GM23338 (cell line): ENCODE data around the gene FAM120A. TPM values are rescaled to one million over a fixed set of nuclear protein-coding genes. Genes with fewer than 3 reads are reported as not detected.

ENCODE experiments used
- ATAC-seq: fragments of 200-7000 bp; cut with Tn5 transposase; 3 replicates; pipeline ENCODE4 v1.9.1; 2020
- DNase-seq: peaks from one replicate; pipeline ENCODE4 v3.0.0-alpha.2; 2015; ENCODE audit warnings: low spot score
- H2AFZ ChIP-seq: fragments of 200-600 bp; sonication (generic); 2 replicates; pipeline ENCODE4 v1.8.0; 2016; ENCODE audit warnings: antibody characterized with exemption, mild to moderate bottlenecking, moderate library complexity
- H3F3A ChIP-seq: fragments of 200-600 bp; sonication (generic); replicated peaks from 2 replicates; pipeline ENCODE4 v1.8.0; 2017; ENCODE audit warnings: antibody characterized with exemption, mixed run types, low read depth
- H3K27ac ChIP-seq: fragments of 200-600 bp; sonication (generic); 2 replicates; pipeline ENCODE4 v1.6.1; 2016; ENCODE audit warnings: low read depth
- H3K27me3 ChIP-seq: fragments of 200-600 bp; sonication (generic); 2 replicates; pipeline ENCODE4 v1.8.0; 2016; ENCODE audit warnings: mild to moderate bottlenecking, mixed run types, moderate library complexity; ENCODE audit not compliant: insufficient read depth
- H3K36me3 ChIP-seq: fragments of 200-600 bp; sonication (generic); 2 replicates; pipeline ENCODE4 v1.8.0; 2016; ENCODE audit warnings: mild to moderate bottlenecking; ENCODE audit not compliant: insufficient read depth
- H3K4me1 ChIP-seq: fragments of 200-600 bp; sonication (generic); 2 replicates; pipeline ENCODE4 v1.8.0; 2016; ENCODE audit warnings: mild to moderate bottlenecking, moderate library complexity; ENCODE audit not compliant: insufficient read depth
- H3K4me2 ChIP-seq: fragments of 200-600 bp; sonication (generic); 2 replicates; pipeline ENCODE4 v1.7.1; 2017; ENCODE audit warnings: mixed run types
- H3K4me3 ChIP-seq: fragments of 200-600 bp; sonication (generic); 2 replicates; pipeline ENCODE4 v1.6.1; 2016; ENCODE audit warnings: mixed run types
- H3K79me2 ChIP-seq: fragments of 200-600 bp; sonication (generic); replicated peaks from 2 replicates; pipeline ENCODE4 v1.8.0; 2017; ENCODE audit warnings: mild to moderate bottlenecking; ENCODE audit not compliant: insufficient read depth
- H3K9me2 ChIP-seq: fragments of 200-600 bp; sonication (generic); 2 replicates; pipeline ENCODE4 v1.8.0; 2017; ENCODE audit not compliant: insufficient read depth
- H4K20me1 ChIP-seq: fragments of 200-600 bp; sonication (generic); replicated peaks from 2 replicates; pipeline ENCODE4 v1.8.0; 2017; ENCODE audit warnings: mild to moderate bottlenecking; ENCODE audit not compliant: insufficient read depth
- H3K27ac Mint-ChIP-seq: 2 replicates; pipeline ENCODE4 v1.8.0; 2020; ENCODE audit warnings: inconsistent platforms, mild to moderate bottlenecking, moderate library complexity, mixed read lengths
- H3K27me3 Mint-ChIP-seq: 3 replicates; pipeline ENCODE4 v1.8.0; 2022; ENCODE audit warnings: low read depth, mild to moderate bottlenecking, moderate library complexity, mixed read lengths, inconsistent platforms; ENCODE audit not compliant: insufficient read depth, poor library complexity
- H3K36me3 Mint-ChIP-seq: 3 replicates; pipeline ENCODE4 v1.8.0; 2021; ENCODE audit warnings: low read depth, mild to moderate bottlenecking, inconsistent platforms, moderate library complexity, mixed read lengths
- H3K4me1 Mint-ChIP-seq: 3 replicates; pipeline ENCODE4 v1.8.0; 2020; ENCODE audit warnings: mild to moderate bottlenecking, inconsistent platforms, mixed read lengths
- H3K4me3 Mint-ChIP-seq: 3 replicates; pipeline ENCODE4 v1.8.0; 2021; ENCODE audit warnings: moderate library complexity, mild to moderate bottlenecking, inconsistent platforms, mixed read lengths
- H3K9me3 Mint-ChIP-seq: 3 replicates; pipeline ENCODE4 v1.8.0; 2020; ENCODE audit warnings: moderate library complexity, mild to moderate bottlenecking, inconsistent platforms, mixed read lengths
- CREB1 ChIP-seq: fragments of 250-450 bp; sonication (Bioruptor Pico); IDR thresholded peaks from 2 replicates; pipeline ENCODE4 v1.5.0; 2020; ENCODE audit warnings: low read depth, mild to moderate bottlenecking, moderate library complexity
- EZH2 ChIP-seq: fragments of 200-600 bp; sonication (generic); IDR thresholded peaks from one replicate; pipeline ENCODE4 v1.8.0; 2017; ENCODE audit warnings: antibody characterized with exemption, mild to moderate bottlenecking, low read depth; ENCODE audit not compliant: unreplicated experiment
- EZH2phosphoT487 ChIP-seq: fragments of 200-600 bp; sonication (generic); IDR thresholded peaks from one replicate; pipeline ENCODE4 v1.8.1; 2018; ENCODE audit warnings: antibody characterized with exemption; ENCODE audit not compliant: unreplicated experiment
- JUNB ChIP-seq: IDR thresholded peaks from one replicate; pipeline ENCODE4 v1.6.1; 2016; ENCODE audit warnings: antibody characterized with exemption; ENCODE audit not compliant: unreplicated experiment
- NANOG ChIP-seq: IDR thresholded peaks from 2 replicates; pipeline ENCODE4 v1.6.1; 2016; ENCODE audit warnings: antibody characterized with exemption, borderline replicate concordance
- POLR2AphosphoS5 ChIP-seq: IDR thresholded peaks from 2 replicates; pipeline ENCODE4 v1.6.1; 2016; ENCODE audit warnings: antibody characterized with exemption, low read depth
- REST ChIP-seq: IDR thresholded peaks from one replicate; pipeline ENCODE4 v1.6.1; 2018; ENCODE audit warnings: antibody characterized with exemption; ENCODE audit not compliant: unreplicated experiment
- STAT1 ChIP-seq: IDR thresholded peaks from one replicate; pipeline ENCODE4 v1.6.1; 2016; ENCODE audit warnings: antibody characterized with exemption; ENCODE audit not compliant: unreplicated experiment
- ZNF114 ChIP-seq: fragments of 250-450 bp; sonication (Bioruptor Pico); IDR thresholded peaks from 2 replicates; pipeline ENCODE4 v1.5.0; 2020; ENCODE audit warnings: mild to moderate bottlenecking, moderate library complexity
- ZNF331 ChIP-seq: fragments of 250-450 bp; sonication (Bioruptor Pico); IDR thresholded peaks from 2 replicates; pipeline ENCODE4 v1.5.0; 2020; ENCODE audit warnings: low read depth, mild to moderate bottlenecking, moderate library complexity
- polyA plus RNA-seq: library from polyadenylated mRNA; unstranded; fragments of >200 nt; fragmentation: Nextera tagmentation; extraction: Ambion mirVana; gene quantifications from 2 replicates; pipeline ENCODE4 v1.2.1, GENCODE V29; 2016
- total RNA-seq: library from RNA; depleted of rRNA; stranded (reverse); fragments of >200 nt; shearing (Covaris generic); gene quantifications from 2 replicates; pipeline ENCODE4 v1.2.3, GENCODE V29; 2014
- TF ChIP-seq, protein P1 (sequence below): IDR thresholded peaks from 2 replicates; pipeline ENCODE4 v1.6.1; 2016; ENCODE audit warnings: antibody characterized with exemption
- TF ChIP-seq, protein P2 (sequence below): fragments of 250-450 bp; sonication (Bioruptor Pico); IDR thresholded peaks from 2 replicates; pipeline ENCODE4 v1.5.0; 2020; ENCODE audit warnings: mild to moderate bottlenecking, moderate library complexity
- TF ChIP-seq, protein P3 (sequence below), 2 experiments: fragments of 200-600 bp in 1 of 2; sonication (generic) in 1 of 2; conservative IDR thresholded peaks; 2 replicates each; pipeline versions ENCODE4 v1.5.1 to v1.6.1; 2016 to 2017; ENCODE audit warnings: antibody characterized with exemption in 2 of 2, low read depth in 2 of 2, mild to moderate bottlenecking in 2 of 2, moderate library complexity in 1 of 2

FAM120A gene
- total and polyA plus RNA-seq, 2 experiments from 2014 or later = 28.2 to 52.5 TPM

GRCh38 chr9:93582550-93582949 is 131.1 kb downstream of the FAM120A start:
- no peak for ATAC-seq
- Histone ChIP-seq H3K4me1 (peaks cover 8% of the 10 kb centered on the region), H4K20me1 (peaks cover 12% of the 10 kb centered on the region; the same call in 1 of the 2 replicates), H3K9me2 (no peaks in the 10 kb centered on the region), H3K79me2 (peaks cover 71% of the 10 kb centered on the region), H2AFZ (no peak overlapping the region), H3K4me3 (no peak overlapping the region), H3K27ac (no peak overlapping the region), H3K4me2 (no peak overlapping the region), H3F3A (0 out of 2 replicates have a peak, but pooled peaks cover 6% of the 10 kb centered on the region), H3K36me3 (no peaks in the 10 kb centered on the region), H3K27me3 (peaks cover 10% of the 10 kb centered on the region; the same call in 1 of the 2 replicates)
- H3K9me3 Mint-ChIP-seq = no peaks in the 10 kb centered on the region
- DNase-seq = no peak
- H3K4me1 Mint-ChIP-seq = peaks cover 45% of the 10 kb centered on the region
- TF ChIP-seq EZH2 (no peak), ZNF114 (CRISPR knock-in tag) (no peak), POLR2AphosphoS5 (no peak), NANOG (no peak), JUNB (no peak), CREB1 (CRISPR knock-in tag) (no peak), ZNF331 (no peak), REST (no peak), STAT1 (no peak), EZH2phosphoT487 (no peak)
- TF ChIP-seq, protein P1, sequence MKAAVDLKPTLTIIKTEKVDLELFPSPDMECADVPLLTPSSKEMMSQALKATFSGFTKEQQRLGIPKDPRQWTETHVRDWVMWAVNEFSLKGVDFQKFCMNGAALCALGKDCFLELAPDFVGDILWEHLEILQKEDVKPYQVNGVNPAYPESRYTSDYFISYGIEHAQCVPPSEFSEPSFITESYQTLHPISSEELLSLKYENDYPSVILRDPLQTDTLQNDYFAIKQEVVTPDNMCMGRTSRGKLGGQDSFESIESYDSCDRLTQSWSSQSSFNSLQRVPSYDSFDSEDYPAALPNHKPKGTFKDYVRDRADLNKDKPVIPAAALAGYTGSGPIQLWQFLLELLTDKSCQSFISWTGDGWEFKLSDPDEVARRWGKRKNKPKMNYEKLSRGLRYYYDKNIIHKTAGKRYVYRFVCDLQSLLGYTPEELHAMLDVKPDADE = no peak
- TF ChIP-seq, protein P2, sequence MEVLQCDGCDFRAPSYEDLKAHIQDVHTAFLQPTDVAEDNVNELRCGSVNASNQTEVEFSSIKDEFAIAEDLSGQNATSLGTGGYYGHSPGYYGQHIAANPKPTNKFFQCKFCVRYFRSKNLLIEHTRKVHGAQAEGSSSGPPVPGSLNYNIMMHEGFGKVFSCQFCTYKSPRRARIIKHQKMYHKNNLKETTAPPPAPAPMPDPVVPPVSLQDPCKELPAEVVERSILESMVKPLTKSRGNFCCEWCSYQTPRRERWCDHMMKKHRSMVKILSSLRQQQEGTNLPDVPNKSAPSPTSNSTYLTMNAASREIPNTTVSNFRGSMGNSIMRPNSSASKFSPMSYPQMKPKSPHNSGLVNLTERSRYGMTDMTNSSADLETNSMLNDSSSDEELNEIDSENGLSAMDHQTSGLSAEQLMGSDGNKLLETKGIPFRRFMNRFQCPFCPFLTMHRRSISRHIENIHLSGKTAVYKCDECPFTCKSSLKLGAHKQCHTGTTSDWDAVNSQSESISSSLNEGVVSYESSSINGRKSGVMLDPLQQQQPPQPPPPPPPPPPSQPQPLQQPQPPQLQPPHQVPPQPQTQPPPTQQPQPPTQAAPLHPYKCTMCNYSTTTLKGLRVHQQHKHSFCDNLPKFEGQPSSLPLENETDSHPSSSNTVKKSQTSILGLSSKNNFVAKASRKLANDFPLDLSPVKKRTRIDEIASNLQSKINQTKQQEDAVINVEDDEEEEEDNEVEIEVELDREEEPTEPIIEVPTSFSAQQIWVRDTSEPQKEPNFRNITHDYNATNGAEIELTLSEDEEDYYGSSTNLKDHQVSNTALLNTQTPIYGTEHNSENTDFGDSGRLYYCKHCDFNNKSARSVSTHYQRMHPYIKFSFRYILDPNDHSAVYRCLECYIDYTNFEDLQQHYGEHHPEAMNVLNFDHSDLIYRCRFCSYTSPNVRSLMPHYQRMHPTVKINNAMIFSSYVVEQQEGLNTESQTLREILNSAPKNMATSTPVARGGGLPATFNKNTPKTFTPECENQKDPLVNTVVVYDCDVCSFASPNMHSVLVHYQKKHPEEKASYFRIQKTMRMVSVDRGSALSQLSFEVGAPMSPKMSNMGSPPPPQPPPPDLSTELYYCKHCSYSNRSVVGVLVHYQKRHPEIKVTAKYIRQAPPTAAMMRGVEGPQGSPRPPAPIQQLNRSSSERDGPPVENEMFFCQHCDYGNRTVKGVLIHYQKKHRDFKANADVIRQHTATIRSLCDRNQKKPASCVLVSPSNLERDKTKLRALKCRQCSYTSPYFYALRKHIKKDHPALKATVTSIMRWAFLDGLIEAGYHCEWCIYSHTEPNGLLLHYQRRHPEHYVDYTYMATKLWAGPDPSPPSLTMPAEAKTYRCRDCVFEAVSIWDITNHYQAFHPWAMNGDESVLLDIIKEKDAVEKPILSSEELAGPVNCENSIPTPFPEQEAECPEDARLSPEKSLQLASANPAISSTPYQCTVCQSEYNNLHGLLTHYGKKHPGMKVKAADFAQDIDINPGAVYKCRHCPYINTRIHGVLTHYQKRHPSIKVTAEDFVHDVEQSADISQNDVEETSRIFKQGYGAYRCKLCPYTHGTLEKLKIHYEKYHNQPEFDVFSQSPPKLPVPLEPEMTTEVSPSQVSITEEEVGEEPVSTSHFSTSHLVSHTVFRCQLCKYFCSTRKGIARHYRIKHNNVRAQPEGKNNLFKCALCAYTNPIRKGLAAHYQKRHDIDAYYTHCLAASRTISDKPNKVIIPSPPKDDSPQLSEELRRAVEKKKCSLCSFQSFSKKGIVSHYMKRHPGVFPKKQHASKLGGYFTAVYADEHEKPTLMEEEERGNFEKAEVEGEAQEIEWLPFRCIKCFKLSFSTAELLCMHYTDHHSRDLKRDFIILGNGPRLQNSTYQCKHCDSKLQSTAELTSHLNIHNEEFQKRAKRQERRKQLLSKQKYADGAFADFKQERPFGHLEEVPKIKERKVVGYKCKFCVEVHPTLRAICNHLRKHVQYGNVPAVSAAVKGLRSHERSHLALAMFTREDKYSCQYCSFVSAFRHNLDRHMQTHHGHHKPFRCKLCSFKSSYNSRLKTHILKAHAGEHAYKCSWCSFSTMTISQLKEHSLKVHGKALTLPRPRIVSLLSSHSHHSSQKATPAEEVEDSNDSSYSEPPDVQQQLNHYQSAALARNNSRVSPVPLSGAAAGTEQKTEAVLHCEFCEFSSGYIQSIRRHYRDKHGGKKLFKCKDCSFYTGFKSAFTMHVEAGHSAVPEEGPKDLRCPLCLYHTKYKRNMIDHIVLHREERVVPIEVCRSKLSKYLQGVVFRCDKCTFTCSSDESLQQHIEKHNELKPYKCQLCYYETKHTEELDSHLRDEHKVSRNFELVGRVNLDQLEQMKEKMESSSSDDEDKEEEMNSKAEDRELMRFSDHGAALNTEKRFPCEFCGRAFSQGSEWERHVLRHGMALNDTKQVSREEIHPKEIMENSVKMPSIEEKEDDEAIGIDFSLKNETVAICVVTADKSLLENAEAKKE (CRISPR knock-in tag) = no peak
- TF ChIP-seq, protein P3, sequence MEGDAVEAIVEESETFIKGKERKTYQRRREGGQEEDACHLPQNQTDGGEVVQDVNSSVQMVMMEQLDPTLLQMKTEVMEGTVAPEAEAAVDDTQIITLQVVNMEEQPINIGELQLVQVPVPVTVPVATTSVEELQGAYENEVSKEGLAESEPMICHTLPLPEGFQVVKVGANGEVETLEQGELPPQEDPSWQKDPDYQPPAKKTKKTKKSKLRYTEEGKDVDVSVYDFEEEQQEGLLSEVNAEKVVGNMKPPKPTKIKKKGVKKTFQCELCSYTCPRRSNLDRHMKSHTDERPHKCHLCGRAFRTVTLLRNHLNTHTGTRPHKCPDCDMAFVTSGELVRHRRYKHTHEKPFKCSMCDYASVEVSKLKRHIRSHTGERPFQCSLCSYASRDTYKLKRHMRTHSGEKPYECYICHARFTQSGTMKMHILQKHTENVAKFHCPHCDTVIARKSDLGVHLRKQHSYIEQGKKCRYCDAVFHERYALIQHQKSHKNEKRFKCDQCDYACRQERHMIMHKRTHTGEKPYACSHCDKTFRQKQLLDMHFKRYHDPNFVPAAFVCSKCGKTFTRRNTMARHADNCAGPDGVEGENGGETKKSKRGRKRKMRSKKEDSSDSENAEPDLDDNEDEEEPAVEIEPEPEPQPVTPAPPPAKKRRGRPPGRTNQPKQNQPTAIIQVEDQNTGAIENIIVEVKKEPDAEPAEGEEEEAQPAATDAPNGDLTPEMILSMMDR (conservative IDR thresholded peaks at IDR 0.05; ENCODE audit: low read depth in 2 of 2) = no peak
- H3K27me3 Mint-ChIP-seq = peaks cover 11% of the 10 kb centered on the region
- no peak overlapping the region for H3K27ac Mint-ChIP-seq
- H3K4me3 Mint-ChIP-seq = no peak overlapping the region
- peaks cover 1% of the 10 kb centered on the region; the same call in 2 of the 3 replicates for H3K36me3 Mint-ChIP-seq
